HG03460 (cell line): ENCODE results near the gene EEA1.
"Not testable (repeated sequence)": the region's sequence is repeated elsewhere in the genome, so short reads cannot be mapped to it uniquely, and the experiment has no call there.

Experiments used
- ATAC-seq: cut with Tn5 transposase; IDR thresholded peaks from one replicate; pipeline ENCODE4 v1.9.1; 2021; ENCODE audit not compliant: unreplicated experiment

The EEA1 gene

DNA sequence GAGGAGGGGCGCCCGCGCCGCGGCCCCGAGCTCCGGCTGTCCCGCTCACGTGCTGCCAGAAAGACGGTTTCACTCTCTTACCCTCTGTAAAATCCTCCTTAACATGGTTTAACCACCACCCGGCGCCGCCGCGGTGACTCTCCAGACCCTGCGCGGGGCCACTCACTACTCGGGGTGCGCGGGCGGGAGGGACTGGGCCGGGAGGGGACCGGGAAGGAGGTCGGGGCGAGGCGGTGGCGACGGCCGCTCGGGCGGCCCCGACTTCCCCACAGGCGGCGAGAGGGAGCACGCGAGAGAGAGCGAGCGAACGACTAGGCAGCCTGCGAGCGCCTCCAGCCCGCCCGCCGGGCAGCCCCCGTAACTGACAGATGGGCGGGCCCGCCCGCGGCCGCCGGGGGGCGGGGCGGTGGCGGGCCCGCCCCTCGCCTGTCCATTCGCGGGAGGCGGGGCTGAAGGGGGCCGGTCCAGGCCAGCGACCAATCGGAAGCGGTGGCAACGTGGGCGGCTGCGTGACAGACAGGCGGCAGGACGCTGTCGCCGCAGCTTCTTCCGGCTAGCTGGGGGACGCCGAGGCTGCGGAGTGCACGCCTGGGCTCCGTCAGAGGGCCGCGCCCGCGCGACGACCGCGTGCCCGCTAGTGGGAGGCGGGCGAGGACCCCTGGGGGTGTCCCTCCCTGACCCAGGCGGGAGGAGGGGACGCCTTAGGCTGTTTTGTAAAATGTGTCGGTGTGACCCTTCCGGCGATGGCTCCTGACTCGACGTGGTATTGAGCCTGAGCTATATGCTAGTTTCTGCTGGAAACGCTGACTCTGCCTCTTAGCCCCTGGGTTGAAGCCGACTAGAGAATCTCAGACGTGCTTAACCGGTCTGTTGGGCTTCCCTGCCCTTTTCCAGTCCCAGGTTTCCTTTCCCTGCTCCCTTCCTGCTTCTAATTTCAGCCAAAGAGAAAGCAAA lies at the start of gene EEA1:
Gene EEA1, minus strand, starts transcription at position 334 of the 954 bp plus-strand sequence. Its CDS starts 229 bp downstream, at position 105.
- peak; percentile 82 for ATAC-seq

- no peak for ATAC-seq
Measured at GRCh38 chr12:92978607-92979006, 49.5 kb upstream of the EEA1 start.

- ATAC-seq = no peak
Measured at GRCh38 chr12:92977326-92977725, 48.2 kb upstream of the EEA1 start.

- ATAC-seq = no peak
Measured at GRCh38 chr12:92974759-92975158, 45.7 kb upstream of the EEA1 start.

DNA sequence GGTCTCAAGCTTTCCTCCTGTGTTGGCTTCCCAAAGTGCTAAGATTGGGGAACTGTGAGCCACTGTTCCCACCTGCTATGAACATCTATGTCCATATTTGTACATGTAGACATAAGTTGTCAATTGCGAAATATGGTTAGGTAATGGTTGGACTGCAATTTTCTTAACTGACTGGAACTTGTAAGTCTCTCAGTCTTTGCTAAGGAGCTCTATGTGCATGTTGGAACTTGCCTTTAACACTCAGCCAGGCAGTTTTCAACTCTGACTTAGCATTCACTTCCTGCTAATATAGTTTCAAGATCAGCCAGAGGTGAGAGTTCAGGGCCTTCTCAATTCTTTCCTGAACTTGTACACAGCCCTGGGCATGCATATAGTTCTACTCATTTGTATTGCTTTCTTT lies 44.5 kb upstream of the EEA1 start:
- ATAC-seq = peak; percentile 29

GRCh38 chr12:92971859-92972524 lies 42.9 kb upstream of the EEA1 start:
- no peak for ATAC-seq

DNA sequence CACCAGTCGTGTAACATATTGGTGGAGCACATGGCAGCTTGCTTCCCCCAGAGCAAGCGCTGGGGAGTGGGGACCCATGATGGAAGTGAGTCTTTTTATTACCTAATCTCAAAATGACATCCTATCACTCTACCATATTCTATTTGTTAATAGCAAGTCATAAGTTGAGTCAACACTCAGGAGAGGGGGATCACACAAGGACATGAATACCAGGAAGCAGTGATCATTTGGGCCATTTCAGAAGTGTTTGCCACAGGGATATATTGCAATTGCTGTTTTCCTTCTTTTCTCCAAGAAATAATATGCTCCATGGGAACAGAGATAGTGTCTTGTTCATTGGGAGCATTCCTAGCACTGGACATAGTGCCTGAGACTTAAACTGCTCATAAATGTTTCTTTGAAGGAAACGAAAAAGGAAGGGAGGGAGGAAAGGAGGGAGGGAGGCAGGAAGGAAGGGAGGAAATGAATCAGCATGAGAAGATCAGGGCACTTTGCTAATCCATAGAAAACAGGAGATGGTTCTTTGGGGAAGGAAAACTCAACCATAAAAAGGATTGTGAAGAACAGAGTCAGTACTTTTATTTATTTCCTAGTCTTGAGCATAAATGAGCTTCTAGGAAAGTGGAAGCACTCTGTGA lies 39.2 kb upstream of the EEA1 start:
- ATAC-seq = no peak

- ATAC-seq = not testable (repeated sequence)
Measured at GRCh38 chr12:92964378-92964777, 35.3 kb upstream of the EEA1 start.

GRCh38 chr12:92961949-92962348 lies 32.9 kb upstream of the EEA1 start:
- no peak for ATAC-seq

DNA sequence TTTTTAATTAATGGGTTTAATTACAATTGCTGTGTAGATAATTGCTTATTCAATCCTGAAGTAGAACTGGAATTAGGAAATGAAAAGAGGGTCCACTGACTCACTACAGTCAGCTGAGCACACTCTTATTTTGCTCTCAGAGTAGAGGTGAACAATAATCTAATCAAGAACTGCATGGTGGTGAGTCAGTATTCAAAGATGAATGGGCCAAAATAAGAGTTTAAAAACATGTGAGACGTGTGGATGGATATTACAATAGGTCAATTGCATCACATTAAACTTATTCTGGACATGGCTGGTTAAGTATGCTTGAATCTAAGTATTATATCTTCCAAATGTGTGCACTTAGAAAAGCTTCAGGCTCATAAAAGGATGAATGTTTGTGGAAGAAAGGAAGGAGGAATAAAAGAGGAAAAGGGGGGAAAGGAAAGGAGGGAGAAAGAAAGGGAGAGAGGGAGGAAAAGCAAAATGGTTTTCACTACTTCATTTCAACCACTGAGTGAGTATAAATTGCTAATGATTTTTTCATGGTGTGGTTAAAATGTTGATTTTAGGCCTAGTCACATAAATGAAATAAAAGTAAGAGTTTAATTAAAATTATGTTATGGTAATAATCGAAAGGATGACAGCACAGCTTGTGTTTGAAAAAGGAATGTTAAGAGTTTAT lies 27.0 kb upstream of the EEA1 start:
- ATAC-seq = no peak

GRCh38 chr12:92953747-92954146 lies 24.7 kb upstream of the EEA1 start:
- no peak for ATAC-seq

DNA sequence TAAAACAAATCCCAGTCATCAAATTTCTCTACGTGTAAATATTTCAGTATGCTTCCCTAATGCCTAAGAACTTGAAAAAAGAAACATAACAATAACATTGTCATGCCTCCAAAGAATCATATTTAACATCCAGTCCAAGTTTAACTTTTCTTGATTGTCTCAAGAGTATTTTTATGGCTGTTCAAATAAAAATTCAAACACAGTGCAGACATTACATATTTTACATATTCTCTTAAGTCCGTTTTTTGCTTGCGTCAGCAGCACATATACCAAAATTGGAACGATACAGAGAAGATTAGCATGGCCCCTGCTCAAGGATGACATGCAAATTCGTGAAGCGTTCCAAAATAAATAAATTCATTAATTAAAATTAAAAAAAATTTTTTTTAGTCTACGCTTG lies 23.3 kb upstream of the EEA1 start:
- no peak for ATAC-seq

DNA sequence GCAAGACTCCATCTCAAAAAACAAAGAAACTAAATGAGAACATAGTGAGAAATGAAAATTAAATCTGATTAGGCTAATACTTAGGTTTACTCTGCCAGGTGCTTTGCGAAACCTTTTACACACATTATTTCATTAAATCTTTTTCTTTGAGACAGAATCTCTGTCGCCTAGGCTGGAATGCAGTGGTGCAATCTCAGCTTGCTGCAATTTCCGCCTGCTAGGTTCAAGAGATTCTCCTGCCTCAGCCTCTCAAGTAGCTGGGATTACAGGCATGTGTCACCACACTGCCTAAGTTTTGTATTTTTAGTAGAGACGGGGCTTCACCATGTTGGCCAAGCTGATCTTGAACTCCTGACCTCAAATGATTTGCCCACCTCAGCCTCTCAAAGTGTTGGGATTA lies 21.9 kb upstream of the EEA1 start:
- no peak for ATAC-seq

GRCh38 chr12:92950011-92950410 lies 20.9 kb upstream of the EEA1 start:
- no peak for ATAC-seq

GRCh38 chr12:92949466-92949865 lies 20.4 kb upstream of the EEA1 start:
- no peak for ATAC-seq

- no peak for ATAC-seq
Measured at GRCh38 chr12:92947589-92948215, 18.6 kb upstream of the EEA1 start.

GRCh38 chr12:92945659-92946220 lies 16.6 kb upstream of the EEA1 start:
- no peak for ATAC-seq

- ATAC-seq = no peak
Measured at GRCh38 chr12:92943482-92944250, 14.6 kb upstream of the EEA1 start.

DNA sequence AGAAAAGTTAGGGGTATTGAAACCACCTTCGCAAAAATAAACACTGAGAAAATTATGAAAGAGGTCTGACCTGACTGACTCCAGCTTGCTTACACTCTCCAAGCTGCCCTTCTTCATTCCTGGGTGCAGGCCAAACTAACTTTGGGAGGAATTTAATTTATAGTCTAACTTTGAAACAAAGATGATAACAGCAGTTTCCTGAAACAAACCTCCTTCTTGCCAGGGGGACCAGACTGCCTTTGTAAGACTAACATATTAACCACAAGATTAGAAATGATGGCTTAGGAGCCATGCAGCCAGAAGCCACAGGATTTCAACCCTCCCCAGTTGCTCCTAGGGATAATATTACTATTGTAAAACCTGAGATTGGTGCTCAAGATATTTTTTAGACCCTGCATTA lies 13.8 kb upstream of the EEA1 start:
- ATAC-seq = no peak

DNA sequence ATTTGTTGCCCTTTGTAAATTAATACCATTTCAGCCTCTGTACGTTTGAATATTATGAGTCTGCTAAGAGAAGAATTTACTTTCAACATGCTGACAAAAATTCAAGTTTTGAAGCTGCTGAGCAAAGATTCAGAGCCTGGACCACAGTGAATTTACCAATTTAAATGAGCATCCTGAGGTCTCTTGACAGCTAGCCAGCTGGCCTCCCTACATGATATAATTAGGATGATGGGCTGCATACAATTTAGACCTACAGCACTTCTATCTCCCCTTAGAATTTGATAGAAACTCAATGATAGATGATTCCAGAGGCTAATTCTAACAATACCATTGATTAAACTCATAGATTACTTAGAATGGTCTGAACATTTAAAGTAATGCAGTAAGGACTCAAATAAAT lies 10.0 kb upstream of the EEA1 start:
- no peak for ATAC-seq
